DND-41 (cell line): ENCODE results near the gene ARL4D.

Source experiments
- ATAC-seq: fragments of 200-7000 bp; cut with Tn5 transposase; 3 replicates; pipeline ENCODE4 v1.9.1; 2021; ENCODE audit warnings: low read depth; ENCODE audit not compliant: insufficient read depth
- DNase-seq: peaks from one replicate; pipeline ENCODE4 v3.0.0-alpha.2; 2020
- H2AFZ ChIP-seq: 2 replicates; pipeline ENCODE4 v1.6.0; 2012; ENCODE audit warnings: low read depth, low read length
- H3K27ac ChIP-seq: 2 replicates; pipeline ENCODE4 v1.5.1; 2012; ENCODE audit warnings: low read length, inconsistent platforms
- H3K27me3 ChIP-seq: fragments of 200-600 bp; sonication (generic); 2 replicates; pipeline ENCODE4 v1.6.0; 2012; ENCODE audit warnings: low read length, mild to moderate bottlenecking, inconsistent platforms; ENCODE audit not compliant: insufficient read depth, poor library complexity
- H3K36me3 ChIP-seq: 2 replicates; pipeline ENCODE4 v1.5.1; 2012; ENCODE audit warnings: low read length, inconsistent platforms; ENCODE audit not compliant: insufficient read depth
- H3K4me1 ChIP-seq: 2 replicates; pipeline ENCODE4 v1.5.1; 2012; ENCODE audit warnings: mild to moderate bottlenecking, low read length; ENCODE audit not compliant: insufficient read depth
- H3K4me2 ChIP-seq: 2 replicates; pipeline ENCODE4 v1.6.0; 2012; ENCODE audit warnings: mild to moderate bottlenecking, moderate library complexity, low read length, inconsistent platforms; ENCODE audit not compliant: insufficient read depth
- H3K4me3 ChIP-seq, 2 experiments: fragments of 200-600 bp in 1 of 2; shearing (Covaris generic) in 1 of 2; 2 replicates each; pipeline ENCODE4 v1.5.1; 2012 to 2016; ENCODE audit warnings: inconsistent platforms in 2 of 2, low read length in 2 of 2, mild to moderate bottlenecking in 2 of 2, low read depth in 1 of 2, moderate library complexity in 1 of 2
- H3K79me2 ChIP-seq: 2 replicates; pipeline ENCODE4 v1.6.0; 2012; ENCODE audit warnings: low read length, inconsistent platforms; ENCODE audit not compliant: insufficient read depth
- H3K9ac ChIP-seq: 2 replicates; pipeline ENCODE4 v1.6.0; 2012; ENCODE audit warnings: low read depth, mild to moderate bottlenecking, inconsistent platforms, low read length, moderate library complexity
- H3K9me3 ChIP-seq: 2 replicates; pipeline ENCODE4 v1.5.1; 2012; ENCODE audit warnings: low read length, moderate library complexity, mild to moderate bottlenecking, inconsistent platforms; ENCODE audit not compliant: insufficient read depth, severe bottlenecking
- H4K20me1 ChIP-seq: 2 replicates; pipeline ENCODE4 v1.6.0; 2012; ENCODE audit warnings: low read length; ENCODE audit not compliant: insufficient read depth
- EZH2 ChIP-seq: IDR thresholded peaks from 3 replicates; pipeline ENCODE4 v1.6.1; 2012; ENCODE audit warnings: borderline replicate concordance, low read depth, mild to moderate bottlenecking, moderate library complexity, low read length, inconsistent platforms; ENCODE audit not compliant: severe bottlenecking
- TF ChIP-seq, protein P1 (sequence below): IDR thresholded peaks from 2 replicates; pipeline ENCODE4 v1.5.1; 2012; ENCODE audit warnings: borderline replicate concordance, low read length, moderate library complexity, mild to moderate bottlenecking; ENCODE audit not compliant: poor library complexity, severe bottlenecking; ENCODE audit errors: extremely low read depth

Gene ARL4D

GRCh38 chr17:43352579-43353331 lies 46.0 kb upstream of the ARL4D start:
- H3K9me3 ChIP-seq, result peaks cover 26% of the 10 kb centered on the region
- H3K79me2 ChIP-seq, result no peaks in the 10 kb centered on the region
- ATAC-seq (peak; percentile 31; the same call in 1 of the 3 replicates), DNase-seq (peak; percentile 24)
- peak overlapping the region; percentile 7; the same call in 1 of the 2 replicates for H2AFZ ChIP-seq
- H3K4me2 ChIP-seq, result peak overlapping the region; percentile 27; the same call in 1 of the 2 replicates
- peak overlapping the region; percentile 19; the same call in 1 of the 2 replicates for H3K9ac ChIP-seq
- no peaks in the 10 kb centered on the region for H3K27me3 ChIP-seq
- peak overlapping the region; percentile 61 for H3K27ac ChIP-seq
- no peak overlapping the region for H3K4me3 ChIP-seq
- TF ChIP-seq, protein P1, sequence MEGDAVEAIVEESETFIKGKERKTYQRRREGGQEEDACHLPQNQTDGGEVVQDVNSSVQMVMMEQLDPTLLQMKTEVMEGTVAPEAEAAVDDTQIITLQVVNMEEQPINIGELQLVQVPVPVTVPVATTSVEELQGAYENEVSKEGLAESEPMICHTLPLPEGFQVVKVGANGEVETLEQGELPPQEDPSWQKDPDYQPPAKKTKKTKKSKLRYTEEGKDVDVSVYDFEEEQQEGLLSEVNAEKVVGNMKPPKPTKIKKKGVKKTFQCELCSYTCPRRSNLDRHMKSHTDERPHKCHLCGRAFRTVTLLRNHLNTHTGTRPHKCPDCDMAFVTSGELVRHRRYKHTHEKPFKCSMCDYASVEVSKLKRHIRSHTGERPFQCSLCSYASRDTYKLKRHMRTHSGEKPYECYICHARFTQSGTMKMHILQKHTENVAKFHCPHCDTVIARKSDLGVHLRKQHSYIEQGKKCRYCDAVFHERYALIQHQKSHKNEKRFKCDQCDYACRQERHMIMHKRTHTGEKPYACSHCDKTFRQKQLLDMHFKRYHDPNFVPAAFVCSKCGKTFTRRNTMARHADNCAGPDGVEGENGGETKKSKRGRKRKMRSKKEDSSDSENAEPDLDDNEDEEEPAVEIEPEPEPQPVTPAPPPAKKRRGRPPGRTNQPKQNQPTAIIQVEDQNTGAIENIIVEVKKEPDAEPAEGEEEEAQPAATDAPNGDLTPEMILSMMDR, result no peak
- no peak for TF ChIP-seq EZH2
- H4K20me1 ChIP-seq, result no peaks in the 10 kb centered on the region
- H3K4me1 ChIP-seq, result peaks cover 24% of the 10 kb centered on the region
- no peaks in the 10 kb centered on the region for H3K36me3 ChIP-seq

DNA sequence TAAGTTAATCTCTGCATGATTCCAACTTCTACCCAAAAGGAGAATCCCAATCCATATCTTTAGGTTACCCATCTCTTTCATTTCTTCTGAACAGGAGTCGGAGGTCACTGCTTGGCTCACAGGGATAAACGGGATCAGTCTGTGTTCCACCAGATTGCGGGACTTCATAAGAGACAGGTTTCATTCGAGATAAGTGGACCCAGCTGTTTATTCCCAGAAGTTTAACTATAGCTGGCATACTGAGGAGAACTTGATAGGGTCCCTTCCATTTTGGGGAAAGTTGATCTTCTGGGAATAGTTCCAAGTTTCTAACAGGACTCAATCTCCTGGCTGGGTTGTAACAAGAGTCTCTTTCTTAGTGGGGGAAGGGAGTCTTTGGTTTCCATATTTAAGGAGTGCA lies 45.4 kb upstream of the ARL4D start:
- ATAC-seq, result no peak
- no peak for DNase-seq
- Histone ChIP-seq H4K20me1 (no peaks in the 10 kb centered on the region), H3K4me3 (no peak overlapping the region), H3K4me2 (peak overlapping the region; percentile 27; the same call in 1 of the 2 replicates), H3K27ac (peak overlapping the region; percentile 61), H3K9me3 (peaks cover 19% of the 10 kb centered on the region), H3K79me2 (no peaks in the 10 kb centered on the region), H3K36me3 (no peaks in the 10 kb centered on the region), H3K9ac (no peak overlapping the region), H3K27me3 (no peaks in the 10 kb centered on the region), H3K4me1 (peaks cover 27% of the 10 kb centered on the region), H2AFZ (no peak overlapping the region)
- TF ChIP-seq EZH2, result no peak
- TF ChIP-seq, protein P1, result no peak

DNA sequence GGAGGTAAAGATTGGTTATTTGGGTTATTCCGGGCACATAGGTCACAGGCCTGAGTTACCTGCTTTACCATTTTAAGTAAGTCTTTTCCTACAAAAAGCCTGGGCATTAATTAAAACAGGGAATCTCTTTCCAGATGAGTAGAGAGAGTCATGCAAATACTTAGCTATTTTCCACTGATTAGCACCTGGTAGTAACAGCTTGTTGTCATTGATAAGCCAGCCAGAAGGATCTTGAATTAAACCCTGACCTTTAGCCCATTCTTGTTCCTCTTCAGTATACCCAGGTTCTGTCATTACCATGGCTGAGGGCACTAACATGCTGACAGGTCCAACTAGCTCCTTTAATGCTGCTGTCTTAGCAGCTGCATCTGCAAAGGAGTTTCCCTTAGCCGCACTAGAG lies 44.4 kb upstream of the ARL4D start:
- H3K27ac ChIP-seq, result no peak overlapping the region

More for the DNA sequence above, 44.4 kb upstream of the ARL4D start:
- H3K4me2 ChIP-seq, result no peak overlapping the region
- H3K36me3 ChIP-seq, result no peaks in the 10 kb centered on the region
- no peak for DNase-seq
- H3K4me3 ChIP-seq, result no peak overlapping the region
- no peak overlapping the region for H3K9ac ChIP-seq
- H4K20me1 ChIP-seq, result no peaks in the 10 kb centered on the region
- no peaks in the 10 kb centered on the region for H3K27me3 ChIP-seq
- H3K4me1 ChIP-seq, result peaks cover 37% of the 10 kb centered on the region
- H3K79me2 ChIP-seq, result peaks cover 4% of the 10 kb centered on the region
- no peak overlapping the region for H2AFZ ChIP-seq
- ATAC-seq, result no peak
- peaks cover 11% of the 10 kb centered on the region for H3K9me3 ChIP-seq
- TF ChIP-seq EZH2, result no peak
- TF ChIP-seq, protein P1, result no peak
